Spleen (tissue), 11 donors: ENCODE data around the gene TMEM100. TPM values are rescaled to one million over a fixed set of nuclear protein-coding genes. Genes with fewer than 3 reads are reported as not detected.

ENCODE experiments used
- DNase-seq: peaks from one replicate; pipeline ENCODE4 v3.0.0-alpha.2; 2020
- H3K27ac ChIP-seq, 8 donors: fragments of 200-600 bp; sonication (generic) in 7 of 8; 1 replicate in 4 of 8; 2 replicates in 4 of 8; pipeline versions ENCODE4 v1.5.0 to v1.8.0; 2016 to 2021; ENCODE audit warnings: inconsistent platforms in 4 of 8, mild to moderate bottlenecking in 4 of 8, moderate library complexity in 1 of 8
- H3K27me3 ChIP-seq, 7 donors: fragments of 200-600 bp; sonication (generic) in 6 of 7; replicated peaks in 1 of 7; 1 replicate in 4 of 7; 2 replicates in 3 of 7; pipeline versions ENCODE4 v1.5.0 to v1.8.0; 2016 to 2021; ENCODE audit warnings: inconsistent platforms in 3 of 7, mild to moderate bottlenecking in 1 of 7
- H3K36me3 ChIP-seq, 6 donors: fragments of 200-600 bp; sonication (generic) in 5 of 6; 1 replicate in 4 of 6; 2 replicates in 2 of 6; pipeline versions ENCODE4 v1.5.0 to v1.8.0; 2016 to 2021; ENCODE audit warnings: inconsistent platforms in 2 of 6
- H3K4me1 ChIP-seq, 6 donors: fragments of 200-600 bp; sonication (generic) in 5 of 6; 1 replicate in 3 of 6; 2 replicates in 3 of 6; pipeline versions ENCODE4 v1.5.0 to v1.8.0; 2016 to 2021; ENCODE audit warnings: inconsistent platforms in 3 of 6
- H3K4me3 ChIP-seq, 8 donors: fragments of 200-600 bp; sonication (generic) in 7 of 8; 1 replicate in 4 of 8; 2 replicates in 4 of 8; pipeline versions ENCODE4 v1.5.0 to v1.8.0; 2016 to 2021; ENCODE audit warnings: inconsistent platforms in 4 of 8, mild to moderate bottlenecking in 4 of 8, moderate library complexity in 2 of 8
- H3K9me3 ChIP-seq, 8 donors: fragments of 200-600 bp; sonication (generic) in 7 of 8; 1 replicate in 4 of 8; 2 replicates in 4 of 8; pipeline versions ENCODE4 v1.5.0 to v1.8.0; 2016 to 2021; ENCODE audit warnings: inconsistent platforms in 4 of 8
- POLR2A ChIP-seq, 3 donors: fragments of 450-650 bp; IDR thresholded peaks; one replicate each; pipeline ENCODE4 v1.5.1; 2017; ENCODE audit warnings: antibody characterized with exemption in 3 of 3, mild to moderate bottlenecking in 1 of 3
- POLR2AphosphoS5 ChIP-seq, 3 donors: sonication (generic); formaldehyde crosslinking; IDR thresholded peaks; one replicate each; pipeline ENCODE4 v1.5.1; 2017; ENCODE audit warnings: antibody characterized with exemption in 3 of 3
- WGBS, 5 donors: extraction: QIAGEN DNeasy Blood & Tissue Kit in 3 of 5; methylation state at CpG; one replicate each; pipeline versions ENCODE4 v1.1.5 to v1.1.7; 2013 to 2018; 5-methylcytosine and 5-hydroxymethylcytosine counted together
- intact Hi-C: fragments of 100-400 bp; cut with DNase I; formaldehyde crosslinking; loops from one replicate; pipeline ENCODE4 v1.15.0; 2023; ENCODE audit warnings: low total_unique reads
- polyA plus RNA-seq, 3 donors: library from polyadenylated mRNA; stranded (reverse); fragments of 200-250 nt; gene quantifications; one replicate each; pipeline ENCODE4 v1.2.1, GENCODE V29; 2013
- total RNA-seq, 7 donors: library from RNA; depleted of rRNA in 3 of 7; stranded (reverse); fragments of >200 nt in 3 of 7; fragmentation: NEBNext Ultra II Directional in 4 of 7; extraction: Animal tissue kit (Norgen Biotek cat#: 25700) in 4 of 7; gene quantifications; one replicate each; pipeline versions ENCODE4 v1.1.0 to v1.2.1, GENCODE V29; 2016 to 2021
- TF ChIP-seq, protein P1 (sequence below), 11 experiments: fragments of 200-600 bp in 7 of 11; fragments of 450-650 bp in 4 of 11; sonication (generic) in 4 of 11; IDR thresholded peaks in 8 of 11; conservative IDR thresholded peaks in 3 of 11; 1 replicate in 7 of 11; 2 replicates in 4 of 11; pipeline versions ENCODE4 v1.4.0 to v1.8.0; 2016 to 2021; ENCODE audit warnings: antibody characterized with exemption in 11 of 11, inconsistent platforms in 4 of 11, mild to moderate bottlenecking in 1 of 11
- donor health status: healthy with polysubstance abuse.
- donor health status: DM: no; HTN: no; CAD: no; lungs with moderate emphysema.
- donor health status: DM: no; HTN: no; CAD: no.
- donor health status: Bipolar disorder and iron deficiency.
- donor health status: healthy.
- donor health status: DM: no; HTN: no; CAD: no.
- donor health status: DM: yes; HTN: yes; CAD: no.

TMEM100 gene
- total and polyA plus RNA-seq, 10 donors = 1.3 to 19.8 (median 3.5) TPM

DNA sequence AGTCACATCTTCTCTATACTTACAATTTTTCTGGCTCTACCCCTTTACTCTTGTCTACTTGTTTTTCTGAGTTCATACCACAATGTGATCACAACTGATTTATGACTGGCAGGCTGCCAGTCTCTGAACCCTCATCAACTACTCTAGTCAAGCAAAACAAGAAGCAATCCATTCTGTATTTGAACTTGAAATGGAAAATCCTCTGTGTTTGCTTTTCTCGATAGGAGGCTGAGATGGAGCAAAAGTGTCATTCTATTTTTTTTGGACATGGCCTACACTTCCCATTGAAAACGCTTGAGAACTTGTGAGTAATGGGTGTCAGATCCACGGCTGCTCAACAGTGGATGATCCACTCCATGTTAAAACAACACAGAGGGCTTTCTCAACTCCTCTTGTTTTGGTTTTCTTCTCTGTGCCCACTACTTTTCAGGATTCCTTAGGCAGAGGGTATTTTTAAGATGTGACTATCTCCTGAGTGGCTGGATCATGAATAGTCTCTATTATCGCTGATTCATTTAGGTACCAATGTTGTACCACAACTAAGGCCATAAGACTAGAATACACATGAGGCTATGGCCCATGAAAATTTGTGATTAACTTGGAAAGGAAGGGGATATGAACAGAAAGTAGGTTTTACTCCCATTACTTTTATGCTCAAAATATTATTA is 11.7 kb downstream of the TMEM100 start:
- no peak overlapping the region for H3K4me3 ChIP-seq
- WGBS, 5 donors = 65 to 81% (median 72%) methylated on average over 4 of the region's 4 CpGs
- TF ChIP-seq POLR2A (IDR thresholded peaks at IDR 0.05) (no peak), POLR2AphosphoS5 (IDR thresholded peaks at IDR 0.05) (no peak)
- TF ChIP-seq, protein P1, sequence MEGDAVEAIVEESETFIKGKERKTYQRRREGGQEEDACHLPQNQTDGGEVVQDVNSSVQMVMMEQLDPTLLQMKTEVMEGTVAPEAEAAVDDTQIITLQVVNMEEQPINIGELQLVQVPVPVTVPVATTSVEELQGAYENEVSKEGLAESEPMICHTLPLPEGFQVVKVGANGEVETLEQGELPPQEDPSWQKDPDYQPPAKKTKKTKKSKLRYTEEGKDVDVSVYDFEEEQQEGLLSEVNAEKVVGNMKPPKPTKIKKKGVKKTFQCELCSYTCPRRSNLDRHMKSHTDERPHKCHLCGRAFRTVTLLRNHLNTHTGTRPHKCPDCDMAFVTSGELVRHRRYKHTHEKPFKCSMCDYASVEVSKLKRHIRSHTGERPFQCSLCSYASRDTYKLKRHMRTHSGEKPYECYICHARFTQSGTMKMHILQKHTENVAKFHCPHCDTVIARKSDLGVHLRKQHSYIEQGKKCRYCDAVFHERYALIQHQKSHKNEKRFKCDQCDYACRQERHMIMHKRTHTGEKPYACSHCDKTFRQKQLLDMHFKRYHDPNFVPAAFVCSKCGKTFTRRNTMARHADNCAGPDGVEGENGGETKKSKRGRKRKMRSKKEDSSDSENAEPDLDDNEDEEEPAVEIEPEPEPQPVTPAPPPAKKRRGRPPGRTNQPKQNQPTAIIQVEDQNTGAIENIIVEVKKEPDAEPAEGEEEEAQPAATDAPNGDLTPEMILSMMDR (IDR thresholded peaks at IDR 0.05 in 8 of 11, conservative IDR thresholded peaks at IDR 0.05 in 3 of 11) = no peak
- peaks cover 0 to 26% (median 3%) of the 10 kb centered on the region in 6 donors for H3K4me1 ChIP-seq
- no peaks in the 10 kb centered on the region for H3K9me3 ChIP-seq
- no peaks in the 10 kb centered on the region for H3K27me3 ChIP-seq
- no peaks in the 10 kb centered on the region for H3K36me3 ChIP-seq
- no peak for DNase-seq
- peak overlapping the region in 2 of 8 donors; percentile 6 to 22 for H3K27ac ChIP-seq
- intact Hi-C loops = no loop called here

DNA sequence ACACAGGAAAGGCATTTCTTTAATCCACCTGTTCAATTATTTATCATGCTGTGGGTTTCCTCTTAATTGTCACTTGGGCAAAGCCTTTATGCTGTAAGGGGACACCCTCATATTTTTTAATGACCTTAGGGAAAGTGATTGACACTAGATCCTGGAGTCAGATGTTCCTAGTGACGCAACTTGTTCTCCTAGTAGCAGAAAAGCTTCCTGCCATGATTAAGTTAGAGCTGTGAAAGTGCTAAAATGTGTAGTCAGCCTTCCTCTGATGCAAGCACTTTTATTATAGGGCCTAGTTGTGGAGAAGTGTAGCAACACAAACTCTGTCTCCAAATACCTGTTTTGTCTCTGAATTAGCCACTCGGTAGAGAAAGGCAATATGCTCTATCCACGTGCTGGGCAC is 12.3 kb downstream of the TMEM100 start:
- intact Hi-C loops = no loop called here
- Histone ChIP-seq H3K4me3 (no peak overlapping the region), H3K9me3 (no peaks in the 10 kb centered on the region), H3K27me3 (no peaks in the 10 kb centered on the region), H3K4me1 (peaks cover 0 to 26% (median 3%) of the 10 kb centered on the region in 6 donors), H3K36me3 (no peaks in the 10 kb centered on the region), H3K27ac (peak overlapping the region in 1 of 8 donors; percentile 22)
- 48 to 80% (median 55%) methylated on average over 3 of the region's 3 CpGs for WGBS, 5 donors
- TF ChIP-seq, protein P1 (IDR thresholded peaks at IDR 0.05 in 8 of 11, conservative IDR thresholded peaks at IDR 0.05 in 3 of 11) = no peak
- TF ChIP-seq POLR2AphosphoS5 (IDR thresholded peaks at IDR 0.05) = no peak
- no peak for TF ChIP-seq POLR2A (IDR thresholded peaks at IDR 0.05)
- DNase-seq = no peak

DNA sequence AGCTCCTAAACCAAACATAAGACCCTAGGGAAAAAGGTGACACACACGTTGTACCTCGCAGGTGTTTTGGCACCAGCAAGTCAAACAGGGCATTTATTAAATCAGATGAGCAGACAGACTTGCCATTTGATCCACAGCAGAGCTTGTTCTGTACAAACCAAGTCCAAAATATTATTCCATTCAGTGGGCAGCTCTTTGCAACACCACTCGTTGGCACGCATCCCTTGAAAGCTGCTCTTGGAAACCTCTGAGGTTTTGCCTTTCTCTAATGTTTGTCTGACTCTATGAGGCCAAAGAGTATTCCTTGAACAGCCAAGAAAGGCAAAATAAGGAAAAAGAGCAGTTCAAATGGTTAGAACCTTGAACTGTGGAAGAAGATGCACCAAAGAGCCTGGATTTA is 12.7 kb downstream of the TMEM100 start:
- 89 to 95% (median 91%) methylated on average over 4 of the region's 4 CpGs for WGBS, 5 donors
- H3K27ac ChIP-seq = no peak overlapping the region
- H3K9me3 ChIP-seq = no peaks in the 10 kb centered on the region

DNA sequence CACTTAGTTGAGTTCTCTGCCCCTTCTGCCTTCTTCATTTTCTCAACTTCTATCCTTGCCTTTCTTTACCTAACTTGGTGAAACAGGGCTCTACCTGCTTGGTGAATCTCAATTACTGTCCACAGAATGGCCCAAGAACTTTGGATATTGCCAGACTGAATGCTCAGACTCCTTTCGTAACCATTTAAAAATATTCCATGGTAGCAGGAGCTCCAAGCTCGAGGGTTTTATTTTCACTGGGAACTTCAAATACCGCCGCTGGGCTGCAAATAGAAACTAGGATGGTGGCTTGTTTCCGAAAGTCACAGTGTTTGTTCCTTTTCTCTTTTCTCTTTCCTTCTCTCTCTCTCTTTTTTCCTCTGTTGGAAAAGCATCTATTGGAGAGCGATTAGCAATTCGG is 13.2 kb downstream of the TMEM100 start:
- no peak overlapping the region for H3K4me3 ChIP-seq
- peaks cover 0 to 26% (median 3%) of the 10 kb centered on the region in 6 donors for H3K4me1 ChIP-seq
- no peak overlapping the region for H3K27ac ChIP-seq
- no peaks in the 10 kb centered on the region for H3K9me3 ChIP-seq
- TF ChIP-seq POLR2A (IDR thresholded peaks at IDR 0.05) = no peak
- TF ChIP-seq POLR2AphosphoS5 (IDR thresholded peaks at IDR 0.05) = no peak
- TF ChIP-seq, protein P1 (IDR thresholded peaks at IDR 0.05 in 8 of 11, conservative IDR thresholded peaks at IDR 0.05 in 3 of 11) = no peak
- WGBS, 5 donors = 87 to 95% (median 94%) methylated on average over 7 of the region's 7 CpGs
- no peak for DNase-seq
- no peaks in the 10 kb centered on the region for H3K36me3 ChIP-seq
- intact Hi-C loops = no loop called here
- H3K27me3 ChIP-seq = no peaks in the 10 kb centered on the region

More for the DNA sequence above, 12.7 kb downstream of the TMEM100 start:
- no peaks in the 10 kb centered on the region for H3K36me3 ChIP-seq
- no peaks in the 10 kb centered on the region for H3K27me3 ChIP-seq
- TF ChIP-seq POLR2A (IDR thresholded peaks at IDR 0.05) (no peak), POLR2AphosphoS5 (IDR thresholded peaks at IDR 0.05) (no peak)
- TF ChIP-seq, protein P1 (IDR thresholded peaks at IDR 0.05 in 8 of 11, conservative IDR thresholded peaks at IDR 0.05 in 3 of 11) = no peak
- no peak overlapping the region for H3K4me3 ChIP-seq
- peaks cover 0 to 26% (median 3%) of the 10 kb centered on the region in 6 donors for H3K4me1 ChIP-seq
- intact Hi-C loops = no loop called here
- no peak for DNase-seq
